Psoas muscle (tissue), 8 donors: ENCODE data around the gene CATSPER1. TPM values are rescaled to one million over a fixed set of nuclear protein-coding genes. Genes with fewer than 3 reads are reported as not detected.
A peak's percentile ranks its signal among the peaks of the same experiment; 100 is the strongest.

Experiments
- ATAC-seq, 4 donors: fragments of 200-7000 bp; cut with Tn5 transposase; one replicate each; pipeline ENCODE4 v1.9.1; 2020; ENCODE audit warnings: moderate library complexity in 3 of 4, mild to moderate bottlenecking in 2 of 4
- DNase-seq, 2 donors: peaks; one replicate each; pipeline ENCODE4 v3.0.0-alpha.2; 2020
- H3K27ac ChIP-seq: fragments of 200-600 bp; one replicate; pipeline ENCODE4 v1.8.0; 2022
- H3K27me3 ChIP-seq, 3 donors: fragments of 200-600 bp in 1 of 3; one replicate each; pipeline versions ENCODE4 v1.6.1 to v1.8.0; 2013 to 2022; ENCODE audit warnings: low read length in 2 of 3, mild to moderate bottlenecking in 2 of 3, moderate library complexity in 1 of 3; ENCODE audit not compliant: insufficient read depth in 3 of 3
- H3K36me3 ChIP-seq, 2 donors: fragments of 200-600 bp in 1 of 2; one replicate each; pipeline versions ENCODE4 v1.6.1 to v1.8.0; 2013 to 2022; ENCODE audit warnings: low read depth in 1 of 2, mild to moderate bottlenecking in 1 of 2, moderate library complexity in 1 of 2; ENCODE audit not compliant: insufficient read depth in 1 of 2
- H3K4me1 ChIP-seq: fragments of 200-600 bp; one replicate; pipeline ENCODE4 v1.8.0; 2022
- H3K4me3 ChIP-seq: fragments of 200-600 bp; one replicate; pipeline ENCODE4 v1.8.0; 2022; ENCODE audit warnings: mild to moderate bottlenecking
- H3K9me3 ChIP-seq: fragments of 200-600 bp; one replicate; pipeline ENCODE4 v1.8.0; 2022
- CTCF ChIP-seq: fragments of 200-600 bp; IDR thresholded peaks from one replicate; pipeline ENCODE4 v1.8.0; 2022; ENCODE audit warnings: antibody characterized with exemption
- WGBS, 3 donors: extraction: QIAGEN DNeasy Blood & Tissue Kit; methylation state at CpG; one replicate each; pipeline versions ENCODE4 v1.1.6 to v1.1.7; 2013; 5-methylcytosine and 5-hydroxymethylcytosine counted together
- intact Hi-C, 2 donors: fragments of 100-400 bp; cut with DNase I; formaldehyde crosslinking; loops; one replicate each; pipeline versions ENCODE4 v1.11.0 to v1.14.2; 2022
- polyA plus RNA-seq, 3 donors: library from polyadenylated mRNA; stranded (reverse); fragments of 200-250 nt; gene quantifications; one replicate each; pipeline ENCODE4 v1.2.3, GENCODE V29; 2013
- total RNA-seq, 4 donors: library from RNA; stranded (reverse); fragmentation: NEBNext Ultra II Directional in 2 of 4; extraction: Animal tissue kit (Norgen Biotek cat#: 25700) in 2 of 4; gene quantifications; one replicate each; pipeline versions ENCODE4 v1.2.1 to v1.2.4, GENCODE V29; 2021 to 2023
- donor health status: healthy with polysubstance abuse.
- donor health status: DM: no; HTN: no; CAD: no; lungs with moderate emphysema.
- donor health status: Bipolar disorder and iron deficiency.
- donor health status: healthy.
- donor health status: DM: yes; HTN: yes; CAD: no.
- donor health status: DM: no; HTN: no; CAD: no.
- donor health status: DM: no; HTN: no; CAD: no.
- donor health status: DM: yes; HTN: yes; CAD: no.

CATSPER1 gene
- total and polyA plus RNA-seq, 7 donors = 0.01 to 0.55 TPM; not detected in 5

GRCh38 chr11:66016793-66017177 lies 9.5 kb downstream of the CATSPER1 start:
- DNase-seq (no peak), ATAC-seq (no peak)
- no peak for TF ChIP-seq CTCF
- H3K27me3 ChIP-seq = peaks cover 0 to 7% (median 5%) of the 10 kb centered on the region in 3 donors
- no peaks in the 10 kb centered on the region for H3K9me3 ChIP-seq
- intact Hi-C loops = no loop called here
- H3K36me3 ChIP-seq = no peaks in the 10 kb centered on the region
- peaks cover 21% of the 10 kb centered on the region for H3K4me1 ChIP-seq
- WGBS, 3 donors = 77 to 80% (median 79%) methylated on average over 8 to 10 of the region's 10 CpGs
- no peak overlapping the region for H3K4me3 ChIP-seq
- H3K27ac ChIP-seq = peak overlapping the region; percentile 69

GRCh38 chr11:66015936-66016792 lies 10.1 kb downstream of the CATSPER1 start:
- peak overlapping the region; percentile 28 for H3K4me3 ChIP-seq
- WGBS, 3 donors = 47 to 63% (median 53%) methylated on average over 18 of the region's 18 CpGs
- TF ChIP-seq CTCF = no peak
- DNase-seq (no peak), ATAC-seq (peak; percentile 2 to 61 (median 29))
- no peaks in the 10 kb centered on the region for H3K9me3 ChIP-seq
- intact Hi-C loops = no loop called here
- H3K36me3 ChIP-seq = no peaks in the 10 kb centered on the region
- peaks cover 21% of the 10 kb centered on the region for H3K4me1 ChIP-seq
- H3K27me3 ChIP-seq = peaks cover 0 to 7% (median 5%) of the 10 kb centered on the region in 3 donors
- peak overlapping the region; percentile 69 for H3K27ac ChIP-seq

GRCh38 chr11:66015454-66015881 lies 10.8 kb downstream of the CATSPER1 start:
- peak; percentile 77 to 89 (median 85) for ATAC-seq
- intact Hi-C loops = no loop called here
- H3K4me1 ChIP-seq = peaks cover 21% of the 10 kb centered on the region
- WGBS, 3 donors = 31 to 41% (median 38%) methylated on average over 7 of the region's 7 CpGs
- peak in 1 of 2 donors; percentile 74 for DNase-seq
- H3K27me3 ChIP-seq = peaks cover 0 to 7% (median 5%) of the 10 kb centered on the region in 3 donors
- H3K27ac ChIP-seq = peak overlapping the region; percentile 69
- H3K4me3 ChIP-seq = peak overlapping the region; percentile 28
- H3K9me3 ChIP-seq = no peaks in the 10 kb centered on the region
- H3K36me3 ChIP-seq = no peaks in the 10 kb centered on the region
- no peak for TF ChIP-seq CTCF

GRCh38 chr11:66014804-66015453 lies 11.3 kb downstream of the CATSPER1 start:
- Histone ChIP-seq H3K36me3 (no peaks in the 10 kb centered on the region), H3K27me3 (peaks cover 0 to 7% (median 5%) of the 10 kb centered on the region in 3 donors), H3K27ac (peak overlapping the region; percentile 69), H3K4me3 (peak overlapping the region; percentile 28), H3K4me1 (peaks cover 21% of the 10 kb centered on the region), H3K9me3 (no peaks in the 10 kb centered on the region)
- no peak for TF ChIP-seq CTCF
- WGBS, 3 donors = 86 to 87% (median 86%) methylated on average over 6 of the region's 6 CpGs
- peak in 2 of 4 donors; percentile 4 to 16 for ATAC-seq
- no peak for DNase-seq
- intact Hi-C loops = no loop called here
